ENCODE results near the gene GPC6.
"Not testable (repeated sequence)": the region's sequence is repeated elsewhere in the genome, so short reads cannot be mapped to it uniquely, and the experiment has no call there.

GPC6 gene

GRCh38 chr13:94175076-94175475 is 948.5 kb downstream of the GPC6 start:
- in situ Hi-C loops (cut with MboI; ENCODE audit: low sequenced_read_pairs): no loop called here

- in situ Hi-C loops (cut with MboI; ENCODE audit: low sequenced_read_pairs): no loop called here
Measured at GRCh38 chr13:94176561-94176960, 950.0 kb downstream of the GPC6 start.

GRCh38 chr13:94177041-94177440 is 950.4 kb downstream of the GPC6 start:
- in situ Hi-C loops (cut with MboI; ENCODE audit: low sequenced_read_pairs): no loop called here

- in situ Hi-C loops (cut with MboI; ENCODE audit: low sequenced_read_pairs): no loop called here
Measured at GRCh38 chr13:94178625-94179244, 952.1 kb downstream of the GPC6 start.

GRCh38 chr13:94181461-94182107 is 955.0 kb downstream of the GPC6 start:
- in situ Hi-C loops (cut with MboI; ENCODE audit: low sequenced_read_pairs): no loop called here

- in situ Hi-C loops (cut with MboI; ENCODE audit: low sequenced_read_pairs): no loop called here
Measured at GRCh38 chr13:94182185-94182761, 955.7 kb downstream of the GPC6 start.

- in situ Hi-C loops (cut with MboI; ENCODE audit: low sequenced_read_pairs): no loop called here
Measured at GRCh38 chr13:94186470-94186869, 959.9 kb downstream of the GPC6 start.

- in situ Hi-C loops (cut with MboI; ENCODE audit: low sequenced_read_pairs): no loop called here
Measured at GRCh38 chr13:94188201-94188854, 961.7 kb downstream of the GPC6 start.

GRCh38 chr13:94192431-94192975 is 965.9 kb downstream of the GPC6 start:
- in situ Hi-C loops (cut with MboI; ENCODE audit: low sequenced_read_pairs): no loop called here

GRCh38 chr13:94195715-94196114 is 969.1 kb downstream of the GPC6 start:
- in situ Hi-C loops (cut with MboI; ENCODE audit: low sequenced_read_pairs): no loop called here

- in situ Hi-C loops (cut with MboI; ENCODE audit: low sequenced_read_pairs): no loop called here
Measured at GRCh38 chr13:94196413-94196812, 969.8 kb downstream of the GPC6 start.

- in situ Hi-C loops (cut with MboI; ENCODE audit: low sequenced_read_pairs): no loop called here
Measured at GRCh38 chr13:94198681-94199080, 972.1 kb downstream of the GPC6 start.

GRCh38 chr13:94199135-94199534 is 972.5 kb downstream of the GPC6 start:
- in situ Hi-C loops (cut with MboI; ENCODE audit: low sequenced_read_pairs): no loop called here

- in situ Hi-C loops (cut with MboI; ENCODE audit: low sequenced_read_pairs): no loop called here
Measured at GRCh38 chr13:94201022-94201421, 974.4 kb downstream of the GPC6 start.

GRCh38 chr13:94204163-94204562 is 977.6 kb downstream of the GPC6 start:
- in situ Hi-C loops (cut with MboI; ENCODE audit: low sequenced_read_pairs): no loop called here

GRCh38 chr13:94204946-94205345 is 978.3 kb downstream of the GPC6 start:
- in situ Hi-C loops (cut with MboI; ENCODE audit: low sequenced_read_pairs): no loop called here

GRCh38 chr13:94205896-94206295 is 979.3 kb downstream of the GPC6 start:
- in situ Hi-C loops (cut with MboI; ENCODE audit: low sequenced_read_pairs): no loop called here

- in situ Hi-C loops (cut with MboI; ENCODE audit: low sequenced_read_pairs): no loop called here
Measured at GRCh38 chr13:94209117-94209516, 982.5 kb downstream of the GPC6 start.

GRCh38 chr13:94209913-94210312 is 983.3 kb downstream of the GPC6 start:
- in situ Hi-C loops (cut with MboI; ENCODE audit: low sequenced_read_pairs): not testable (repeated sequence)

- in situ Hi-C loops (cut with MboI; ENCODE audit: low sequenced_read_pairs): no loop called here
Measured at GRCh38 chr13:94210816-94211215, 984.2 kb downstream of the GPC6 start.

GRCh38 chr13:94212196-94212595 is 985.6 kb downstream of the GPC6 start:
- in situ Hi-C loops (cut with MboI; ENCODE audit: low sequenced_read_pairs): no loop called here

GRCh38 chr13:94214121-94214520 is 987.5 kb downstream of the GPC6 start:
- in situ Hi-C loops (cut with MboI; ENCODE audit: low sequenced_read_pairs): no loop called here
